Measurements from ENCODE around the gene SYCN. TPM values are rescaled to one million over a fixed set of nuclear protein-coding genes. Genes with fewer than 3 reads are reported as not detected.

The SYCN gene
- total RNA-seq, 2 donors from 2014 or later: not detected

- intact Hi-C loops (cut with DNase I): loop anchor here in 1 of 2 donors (10.0 kb wide), 1 partner anchor 127 kb away; the partner anchor contains the start of gene LRFN1
- peak in 1 of 2 donors; percentile 12 for ATAC-seq
- no peak for DNase-seq
These were observed 6.3 kb downstream of the SYCN start for GRCh38 chr19:39197808-39198207.

- ATAC-seq (no peak), DNase-seq (no peak)
- intact Hi-C loops (cut with DNase I): loop anchor here in 1 of 2 donors (10.0 kb wide), 1 partner anchor 128 kb away; the partner anchor contains the start of gene LRFN1
These were observed 7.1 kb downstream of the SYCN start, which contains the start of gene NCCRP1 for GRCh38 chr19:39196860-39197562. Gene NCCRP1 (plus strand): TSS chr19:39196964. CDS start chr19:39196983, 19 bp downstream.

GRCh38 chr19:39196320-39196719, 7.7 kb downstream of the SYCN start:
- DNase-seq (no peak), ATAC-seq (no peak)
- intact Hi-C loops (cut with DNase I): loop anchor here in 1 of 2 donors (10.0 kb wide), 1 partner anchor 128 kb away; the partner anchor contains the start of gene LRFN1

- no peak for ATAC-seq
- intact Hi-C loops (cut with DNase I): loop anchor here in 1 of 2 donors (10.0 kb wide), 1 partner anchor 129 kb away; the partner anchor contains the start of gene LRFN1
These were observed 8.3 kb downstream of the SYCN start for GRCh38 chr19:39195755-39196154.

GRCh38 chr19:39194832-39195542, 9.1 kb downstream of the SYCN start:
- no peak for DNase-seq
- intact Hi-C loops (cut with DNase I): loop anchor here in 1 of 2 donors (10.0 kb wide), 1 partner anchor 130 kb away; the partner anchor contains the start of gene LRFN1
- ATAC-seq: no peak

More at GRCh38 chr19:39195755-39196154, 8.3 kb downstream of the SYCN start:
- DNase-seq: no peak

- DNase-seq (no peak), ATAC-seq (peak; percentile 69 to 83)
- intact Hi-C loops (cut with DNase I): loop anchor here in 1 of 2 donors (10.0 kb wide), 1 partner anchor 131 kb away; the partner anchor contains the start of gene LRFN1
These were observed 10.3 kb downstream of the SYCN start for GRCh38 chr19:39193803-39194202.

- intact Hi-C loops (cut with DNase I): loop anchor here in 1 of 2 donors (10.0 kb wide), 1 partner anchor 132 kb away; the partner anchor contains the start of gene LRFN1
- ATAC-seq (no peak), DNase-seq (no peak)
These were observed 11.2 kb downstream of the SYCN start for GRCh38 chr19:39192846-39193245.

- intact Hi-C loops (cut with DNase I): loop anchor here in 1 of 2 donors (10.0 kb wide), 1 partner anchor 134 kb away; the partner anchor contains the start of gene LRFN1
- DNase-seq (no peak), ATAC-seq (no peak)
These were observed 13.3 kb downstream of the SYCN start for GRCh38 chr19:39190768-39191167.

- ATAC-seq (no peak), DNase-seq (no peak)
- intact Hi-C loops (cut with DNase I): loop anchor here (2.0 to 5.0 kb wide), 2 partner anchors 66 to 67 kb away; no protein-coding TSS in a partner anchor
These were observed 15.1 kb downstream of the SYCN start for GRCh38 chr19:39188960-39189359.

- intact Hi-C loops (cut with DNase I): loop anchor here in 1 of 2 donors (5.0 kb wide), 1 partner anchor 65 kb away; no protein-coding TSS in a partner anchor
- ATAC-seq (peak in 1 of 2 donors; percentile 18), DNase-seq (no peak)
These were observed 16.5 kb downstream of the SYCN start for GRCh38 chr19:39187552-39187943.

- intact Hi-C loops (cut with DNase I): loop anchor here in 1 of 2 donors (5.0 kb wide), 1 partner anchor 64 kb away; no protein-coding TSS in a partner anchor
- DNase-seq: no peak
- ATAC-seq: no peak
These were observed 17.7 kb downstream of the SYCN start for GRCh38 chr19:39186391-39186790.

- DNase-seq: no peak
- no peak for ATAC-seq
- intact Hi-C loops (cut with DNase I): no loop called here
These were observed 21.0 kb downstream of the SYCN start for GRCh38 chr19:39183104-39183503.

- DNase-seq (no peak), ATAC-seq (no peak)
- intact Hi-C loops (cut with DNase I): no loop called here
These were observed 21.9 kb downstream of the SYCN start for GRCh38 chr19:39182174-39182505.

GRCh38 chr19:39181500-39182173, 22.4 kb downstream of the SYCN start:
- intact Hi-C loops (cut with DNase I): no loop called here
- DNase-seq: no peak
- peak in 1 of 2 donors; percentile 9 for ATAC-seq

- DNase-seq (no peak), ATAC-seq (no peak)
- intact Hi-C loops (cut with DNase I): no loop called here
These were observed 23.3 kb downstream of the SYCN start for GRCh38 chr19:39180749-39181148.

GRCh38 chr19:39179754-39180153, 24.3 kb downstream of the SYCN start:
- DNase-seq: no peak
- no peak for ATAC-seq
- intact Hi-C loops (cut with DNase I): no loop called here

- intact Hi-C loops (cut with DNase I): no loop called here
- no peak for DNase-seq
- no peak for ATAC-seq
These were observed 25.6 kb downstream of the SYCN start for GRCh38 chr19:39178296-39179006.

- DNase-seq: no peak
- ATAC-seq: no peak
- intact Hi-C loops (cut with DNase I): no loop called here
These were observed 26.3 kb downstream of the SYCN start for GRCh38 chr19:39177736-39178135.

Measured in left cardiac atrium (tissue), 4 donors.